ENCODE results near the gene CHST3.
A peak's percentile ranks its signal among the peaks of the same experiment; 100 is the strongest.
"Not testable (repeated sequence)": the region's sequence is repeated elsewhere in the genome, so short reads cannot be mapped to it uniquely, and the experiment has no call there.

Gene CHST3

DNA sequence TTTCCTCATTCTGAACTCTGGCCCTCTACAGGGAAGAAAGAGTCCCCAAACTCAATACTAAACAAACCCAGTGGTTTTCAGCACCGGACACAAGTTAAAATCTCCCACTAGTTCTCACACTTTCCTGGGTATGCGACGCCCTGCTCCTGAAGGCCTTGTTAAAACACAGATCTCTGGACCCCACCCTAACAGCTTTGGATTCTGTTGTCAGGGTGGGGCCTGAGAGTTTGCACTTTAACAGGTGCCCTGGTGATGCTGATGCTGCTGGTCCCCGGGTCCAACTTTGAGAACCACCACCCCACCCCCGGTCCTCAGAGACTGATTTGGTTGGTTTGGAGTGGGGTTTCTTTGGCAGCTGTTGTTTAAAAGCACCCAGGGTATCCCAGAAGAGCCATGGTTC lies 61.6 kb downstream of the CHST3 start:
- DNase-seq (ENCODE audit: low read depth), result no peak
- no peak overlapping the region for H3K4me3 ChIP-seq (replicated peaks; ENCODE audit: low read depth, low read length)
- TF ChIP-seq, protein P1, sequence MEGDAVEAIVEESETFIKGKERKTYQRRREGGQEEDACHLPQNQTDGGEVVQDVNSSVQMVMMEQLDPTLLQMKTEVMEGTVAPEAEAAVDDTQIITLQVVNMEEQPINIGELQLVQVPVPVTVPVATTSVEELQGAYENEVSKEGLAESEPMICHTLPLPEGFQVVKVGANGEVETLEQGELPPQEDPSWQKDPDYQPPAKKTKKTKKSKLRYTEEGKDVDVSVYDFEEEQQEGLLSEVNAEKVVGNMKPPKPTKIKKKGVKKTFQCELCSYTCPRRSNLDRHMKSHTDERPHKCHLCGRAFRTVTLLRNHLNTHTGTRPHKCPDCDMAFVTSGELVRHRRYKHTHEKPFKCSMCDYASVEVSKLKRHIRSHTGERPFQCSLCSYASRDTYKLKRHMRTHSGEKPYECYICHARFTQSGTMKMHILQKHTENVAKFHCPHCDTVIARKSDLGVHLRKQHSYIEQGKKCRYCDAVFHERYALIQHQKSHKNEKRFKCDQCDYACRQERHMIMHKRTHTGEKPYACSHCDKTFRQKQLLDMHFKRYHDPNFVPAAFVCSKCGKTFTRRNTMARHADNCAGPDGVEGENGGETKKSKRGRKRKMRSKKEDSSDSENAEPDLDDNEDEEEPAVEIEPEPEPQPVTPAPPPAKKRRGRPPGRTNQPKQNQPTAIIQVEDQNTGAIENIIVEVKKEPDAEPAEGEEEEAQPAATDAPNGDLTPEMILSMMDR (IDR thresholded peaks at IDR 0.05; ENCODE audit: low read length, missing control alignments), result no peak

DNA sequence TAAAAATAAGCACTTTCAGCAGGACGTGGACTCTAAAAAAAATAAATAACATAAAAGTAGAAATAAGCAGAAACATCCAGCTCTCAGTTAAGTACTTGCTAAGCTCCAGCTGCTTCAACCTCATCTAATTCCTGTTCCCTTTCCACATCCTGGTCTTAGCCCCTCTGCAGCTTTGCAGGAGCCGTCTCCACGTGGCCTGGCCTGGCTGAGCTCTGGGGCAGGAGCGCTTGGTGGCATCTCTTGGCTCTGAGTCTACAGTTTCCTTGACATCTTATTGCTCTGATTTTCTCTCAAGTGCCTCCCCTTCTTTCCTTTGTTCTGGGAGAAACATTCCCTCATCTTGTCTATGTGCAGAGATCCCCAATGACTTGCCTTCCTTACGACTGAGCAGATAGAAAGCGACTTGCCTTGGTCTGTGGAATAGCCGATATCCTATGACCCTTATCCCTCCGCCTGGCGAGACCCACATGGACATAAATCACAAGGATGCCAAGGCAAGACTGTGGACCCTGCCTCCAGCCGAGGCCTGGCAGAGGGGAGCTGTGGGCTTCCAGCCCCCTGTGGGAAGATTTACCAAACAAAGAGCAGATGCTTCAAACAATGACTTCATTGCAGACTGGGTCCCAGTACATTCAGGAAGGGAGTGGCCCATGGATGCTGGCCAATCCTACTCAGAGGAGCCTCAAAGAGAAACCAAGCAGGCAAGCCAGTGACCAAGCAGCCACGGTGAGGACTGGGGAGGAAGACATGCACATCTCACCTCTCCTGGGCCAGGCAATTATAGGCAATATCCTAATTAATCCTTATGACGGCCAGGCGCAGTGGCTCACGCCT lies 62.3 kb downstream of the CHST3 start:
- TF ChIP-seq, protein P1 (IDR thresholded peaks at IDR 0.05; ENCODE audit: low read length, missing control alignments), result no peak
- DNase-seq (ENCODE audit: low read depth), result peak; percentile 37
- H3K4me3 ChIP-seq (replicated peaks; ENCODE audit: low read depth, low read length), result no peak overlapping the region

DNA sequence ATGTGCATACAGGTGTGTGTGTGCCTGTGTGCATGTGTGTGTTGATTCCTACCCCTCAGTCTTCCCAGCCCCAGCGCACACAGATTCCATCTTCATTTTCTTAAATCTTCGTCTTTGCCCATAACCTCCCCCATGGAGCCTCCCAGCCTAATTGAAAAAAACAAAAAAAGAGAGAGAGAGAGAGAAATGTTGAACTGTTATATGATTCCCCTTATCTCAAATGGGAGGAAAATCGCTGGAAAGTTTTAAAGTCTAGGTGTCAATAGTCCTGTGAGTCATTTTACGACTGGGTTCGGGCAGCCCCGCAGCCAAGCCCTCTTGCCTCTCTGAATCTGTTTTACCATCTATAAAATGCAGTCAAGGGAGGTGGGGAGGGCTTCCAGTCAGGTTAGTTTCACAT lies 63.3 kb downstream of the CHST3 start:
- peak; percentile 44 for DNase-seq (ENCODE audit: low read depth)
- TF ChIP-seq, protein P1 (IDR thresholded peaks at IDR 0.05; ENCODE audit: low read length, missing control alignments), result no peak
- no peak overlapping the region for H3K4me3 ChIP-seq (replicated peaks; ENCODE audit: low read depth, low read length)

DNA sequence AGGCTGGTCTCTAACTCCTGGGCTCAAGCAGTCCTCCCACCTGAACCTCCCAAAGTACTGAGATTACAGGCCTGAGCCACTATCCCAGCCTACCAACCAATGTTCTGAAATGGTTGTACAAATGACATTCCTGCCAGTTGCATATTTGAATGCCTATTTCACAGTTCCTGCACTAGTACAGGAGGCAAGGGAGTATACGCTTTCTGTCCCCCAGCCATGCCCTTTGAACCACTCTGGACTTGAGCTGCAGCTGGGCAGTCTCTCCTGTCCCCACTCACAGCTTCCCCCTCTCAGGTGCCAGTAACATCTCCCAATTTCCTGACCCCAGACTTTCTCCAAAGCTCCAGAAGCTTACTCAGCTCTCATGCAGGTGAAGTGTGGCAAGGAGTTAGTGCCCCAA lies 65.2 kb downstream of the CHST3 start:
- TF ChIP-seq, protein P1 (IDR thresholded peaks at IDR 0.05; ENCODE audit: low read length, missing control alignments), result no peak
- no peak overlapping the region for H3K4me3 ChIP-seq (replicated peaks; ENCODE audit: low read depth, low read length)
- no peak for DNase-seq (ENCODE audit: low read depth)

DNA sequence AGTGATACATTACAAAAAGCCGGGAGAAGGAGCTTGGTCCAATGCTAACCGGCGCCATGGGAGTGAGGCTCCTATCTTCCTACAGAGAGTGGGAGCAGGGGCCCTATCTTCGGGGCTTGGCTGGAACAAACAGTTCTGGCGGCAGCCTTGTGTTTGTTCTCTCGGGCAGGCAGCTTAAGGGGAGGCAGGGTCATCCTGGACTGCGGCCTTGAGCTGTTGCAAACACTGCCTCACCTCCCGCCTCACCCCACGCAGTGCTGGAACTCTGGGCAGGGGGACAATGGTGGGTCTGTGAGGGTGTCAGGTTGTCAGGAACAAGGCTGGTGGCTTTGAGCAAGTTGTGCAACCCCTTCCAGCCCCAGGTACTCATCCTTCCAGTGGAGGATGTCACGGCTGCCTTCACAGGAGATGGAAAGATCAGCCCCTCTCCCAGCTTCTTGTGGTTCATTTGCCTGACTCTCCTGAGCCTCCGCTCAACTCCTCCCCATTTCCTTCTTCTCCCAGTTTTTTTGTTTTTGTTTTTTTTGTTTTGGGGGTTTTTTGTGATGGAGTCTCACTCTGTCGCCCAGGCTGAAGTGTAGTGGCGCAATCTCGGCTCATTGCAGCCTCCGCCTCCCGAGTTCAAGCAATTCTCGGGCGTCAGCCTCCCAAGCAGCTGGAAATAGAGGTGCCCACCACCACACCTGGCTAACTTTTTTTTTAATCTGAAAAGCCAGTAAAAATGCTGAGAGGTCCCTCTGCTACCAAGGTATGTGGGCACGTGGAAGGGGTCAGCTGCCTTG lies 66.8 kb downstream of the CHST3 start:
- TF ChIP-seq, protein P1 (IDR thresholded peaks at IDR 0.05; ENCODE audit: low read length, missing control alignments), result no peak
- peak; percentile 66 for DNase-seq (ENCODE audit: low read depth)
- no peak overlapping the region for H3K4me3 ChIP-seq (replicated peaks; ENCODE audit: low read depth, low read length)

DNA sequence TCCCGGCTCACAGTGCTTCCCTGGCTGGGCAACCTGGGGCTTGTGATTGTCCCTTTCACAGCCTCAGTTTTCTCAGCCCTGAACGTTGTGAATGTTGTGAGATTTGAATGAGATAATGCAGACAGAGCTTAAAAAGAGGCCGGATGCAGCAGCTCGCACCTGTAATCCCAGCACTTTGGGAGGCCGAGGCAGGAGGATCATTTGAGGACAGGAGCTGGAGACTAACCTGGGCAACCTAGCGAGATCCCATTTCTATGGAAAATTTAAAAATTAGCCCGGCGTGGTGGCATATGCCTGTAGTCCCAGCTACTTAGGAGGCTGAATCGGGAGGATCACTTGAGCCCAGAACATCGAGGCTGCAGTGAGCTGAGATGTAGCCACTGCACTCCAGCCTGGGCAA lies 67.5 kb downstream of the CHST3 start:
- TF ChIP-seq, protein P1 (IDR thresholded peaks at IDR 0.05; ENCODE audit: low read length, missing control alignments), result no peak
- no peak overlapping the region for H3K4me3 ChIP-seq (replicated peaks; ENCODE audit: low read depth, low read length)
- no peak for DNase-seq (ENCODE audit: low read depth)

DNA sequence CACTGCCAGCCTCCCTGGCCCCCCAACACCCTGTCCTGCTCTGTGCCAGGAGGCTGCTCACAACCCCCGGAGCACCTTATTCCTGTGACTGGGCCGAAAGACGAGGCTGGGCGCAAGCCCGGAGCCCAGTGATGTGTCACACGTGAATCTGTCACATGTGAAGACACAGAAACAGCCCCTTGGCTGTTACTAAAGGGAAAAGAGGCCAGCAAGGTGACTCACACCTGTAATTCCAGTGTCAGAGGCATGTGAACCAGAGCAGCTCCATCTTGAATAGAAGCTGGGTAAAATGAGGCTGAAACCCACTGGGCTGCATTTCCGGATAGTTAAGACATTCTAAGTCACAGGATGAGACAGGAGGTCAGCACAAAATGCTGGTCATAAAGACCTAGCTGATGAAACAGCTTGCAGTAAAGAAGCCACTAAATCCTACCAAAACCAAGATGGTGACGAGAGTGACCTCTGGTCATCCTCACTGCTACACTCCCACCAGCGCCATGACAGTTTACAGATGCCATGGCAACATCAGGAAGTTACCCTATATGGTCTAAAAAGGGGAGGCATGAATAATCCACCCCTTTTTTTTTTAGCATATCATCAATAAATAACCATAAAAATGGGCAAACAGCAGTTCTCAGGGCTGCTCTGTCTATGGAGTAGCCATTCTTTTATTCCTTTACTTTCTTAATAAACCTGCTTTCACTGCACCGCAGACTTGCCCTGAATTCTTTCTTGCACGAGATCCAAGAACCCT lies 68.4 kb downstream of the CHST3 start:
- H3K4me3 ChIP-seq (replicated peaks; ENCODE audit: low read depth, low read length); DNase-seq (ENCODE audit: low read depth): not testable (repeated sequence)

All from fibroblast of pulmonary artery (primary cell).